ENCODE results near the gene POLR2M. TPM values are rescaled to one million over a fixed set of nuclear protein-coding genes. Genes with fewer than 3 reads are reported as not detected.

POLR2M gene
- total RNA-seq (10 to 100 TPM; 57.9 to 72.3 TPM), polyA plus RNA-seq (51.2 TPM)

DNA sequence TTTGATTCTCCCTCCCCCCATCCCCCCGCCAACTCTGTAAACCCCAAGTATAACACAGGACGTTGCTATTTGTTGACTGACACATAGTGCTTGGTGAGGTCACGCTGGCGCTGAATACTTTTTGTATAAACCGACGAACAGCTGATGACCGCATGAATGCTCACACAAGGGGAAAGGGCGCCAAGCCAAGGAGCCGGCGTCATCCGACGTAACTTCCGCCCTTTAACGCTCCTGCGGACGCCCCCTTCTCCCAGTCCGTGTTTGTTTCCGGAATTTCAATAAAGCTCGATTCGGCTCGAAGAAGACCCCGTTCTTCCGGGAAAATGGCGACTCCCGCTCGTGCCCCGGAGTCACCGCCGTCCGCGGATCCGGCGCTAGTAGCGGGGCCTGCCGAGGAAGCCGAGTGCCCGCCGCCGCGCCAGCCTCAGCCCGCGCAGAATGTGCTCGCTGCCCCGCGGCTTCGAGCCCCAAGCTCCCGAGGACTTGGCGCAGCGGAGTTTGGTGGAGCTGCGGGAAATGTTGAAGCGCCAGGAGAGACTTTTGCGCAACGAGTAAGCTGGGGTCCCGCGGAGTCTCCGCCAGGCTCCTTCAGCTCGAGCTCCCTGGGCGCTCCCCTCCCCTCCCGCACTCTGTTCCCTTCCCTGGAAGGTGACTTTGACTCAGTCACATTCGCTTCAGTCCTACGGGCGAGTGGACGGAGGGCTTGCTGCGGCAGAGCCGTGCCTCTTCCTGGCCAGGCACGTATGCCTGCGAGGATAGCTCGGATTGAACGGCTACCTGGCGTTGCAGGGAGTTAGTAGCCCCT, at the start of gene POLR2M:
Gene POLR2M (plus strand): TSS at position 310 of the 805 bp plus-strand sequence. CDS start 129 bp downstream, at position 439.
- Mint-ChIP-seq H3K27ac (peak within 1 kb of the TSS; percentile 92 to 97 (median 95)), H3K4me3 (peak within 1 kb of the TSS; percentile 83 to 95 (median 91)), H3K36me3 (peaks cover 0 to 40% (median 12%) of the 10 kb centered on the region in 3 donors), H3K9me3 (no peaks in the 10 kb centered on the region), H3K27me3 (peaks cover 2 to 4% of the 10 kb centered on the region in 2 donors), H3K4me1 (peaks cover 70 to 82% (median 73%) of the 10 kb centered on the region in 3 donors)
- ChIA-PET POLR2A (interaction anchor here (0.5 to 1.1 kb wide), 4 partner anchors 43 to 1044 kb away, joined by 3 to 8 read pairs (median 5); no protein-coding TSS in a partner anchor), CTCF (interaction anchor here (0.7 to 1.2 kb wide), 4 partner anchors 24 to 27 kb away, joined by 3 to 4 read pairs (median 4); no protein-coding TSS in a partner anchor)
- Histone ChIP-seq H3K4me3 (ENCODE audit: low read length) (peak within 1 kb of the TSS; percentile 85), H3K36me3 (ENCODE audit: insufficient read depth, low read length) (peaks cover 13% of the 10 kb centered on the region), H3K9me3 (ENCODE audit: low read length) (no peaks in the 10 kb centered on the region), H3K27ac (ENCODE audit: low read depth, low read length) (peak within 1 kb of the TSS; percentile 85), H3K27me3 (ENCODE audit: insufficient read depth, low read length, poor library complexity, severe bottlenecking) (no peaks in the 10 kb centered on the region), H3K4me1 (ENCODE audit: insufficient read depth, low read length) (peaks cover 46% of the 10 kb centered on the region)
- peak; percentile 80 to 95 (median 93) for DNase-seq

DNA sequence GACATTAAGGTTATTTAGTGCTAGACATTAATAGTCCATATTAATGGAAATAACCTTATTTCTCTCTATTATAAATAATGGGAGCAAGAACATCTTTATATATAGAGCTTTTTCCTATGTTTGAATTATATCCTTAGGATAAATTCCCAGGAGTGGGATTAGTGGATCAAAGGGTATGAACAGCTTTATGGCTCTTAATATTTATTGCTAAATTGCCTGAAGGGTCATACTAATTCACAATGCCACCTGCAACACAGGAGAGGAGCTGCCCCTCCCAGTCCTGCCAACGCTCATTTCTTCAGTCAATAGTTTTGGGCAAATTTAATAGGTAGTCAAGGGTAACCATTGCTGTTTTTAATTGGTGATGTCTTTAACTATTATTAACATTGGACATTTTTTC, 48.9 kb upstream of the POLR2M start:
- no peak overlapping the region for H3K27ac ChIP-seq (ENCODE audit: low read depth, low read length)
- Mint-ChIP-seq H3K27ac (no peak overlapping the region), H3K4me1 (no peaks in the 10 kb centered on the region), H3K27me3 (peaks cover 3 to 27% of the 10 kb centered on the region in 2 donors), H3K4me3 (no peak overlapping the region), H3K36me3 (no peaks in the 10 kb centered on the region), H3K9me3 (no peaks in the 10 kb centered on the region)
- no peak for DNase-seq
- no peaks in the 10 kb centered on the region for H3K4me1 ChIP-seq (ENCODE audit: insufficient read depth, low read length)
- CTCF ChIA-PET: no interaction called here
- POLR2A ChIA-PET: no interaction called here
- H3K36me3 ChIP-seq (ENCODE audit: insufficient read depth, low read length): no peaks in the 10 kb centered on the region
- H3K4me3 ChIP-seq (ENCODE audit: low read length): no peak overlapping the region
- H3K9me3 ChIP-seq (ENCODE audit: low read length): no peaks in the 10 kb centered on the region
- H3K27me3 ChIP-seq (ENCODE audit: insufficient read depth, low read length, poor library complexity, severe bottlenecking): no peaks in the 10 kb centered on the region

GRCh38 chr15:57662091-57662744, 44.3 kb upstream of the POLR2M start:
- no peaks in the 10 kb centered on the region for H3K36me3 ChIP-seq (ENCODE audit: insufficient read depth, low read length)
- CTCF ChIA-PET: no interaction called here
- H3K27ac ChIP-seq (ENCODE audit: low read depth, low read length): no peak overlapping the region
- Mint-ChIP-seq H3K27me3 (peaks cover 3 to 26% of the 10 kb centered on the region in 2 donors), H3K4me1 (no peaks in the 10 kb centered on the region), H3K27ac (peak overlapping the region in 1 of 8 donors; percentile 15), H3K36me3 (no peaks in the 10 kb centered on the region), H3K9me3 (no peaks in the 10 kb centered on the region), H3K4me3 (no peak overlapping the region)
- H3K27me3 ChIP-seq (ENCODE audit: insufficient read depth, low read length, poor library complexity, severe bottlenecking): no peaks in the 10 kb centered on the region
- POLR2A ChIA-PET: no interaction called here
- no peaks in the 10 kb centered on the region for H3K9me3 ChIP-seq (ENCODE audit: low read length)
- H3K4me1 ChIP-seq (ENCODE audit: insufficient read depth, low read length): no peaks in the 10 kb centered on the region
- no peak overlapping the region for H3K4me3 ChIP-seq (ENCODE audit: low read length)
- DNase-seq: no peak

DNA sequence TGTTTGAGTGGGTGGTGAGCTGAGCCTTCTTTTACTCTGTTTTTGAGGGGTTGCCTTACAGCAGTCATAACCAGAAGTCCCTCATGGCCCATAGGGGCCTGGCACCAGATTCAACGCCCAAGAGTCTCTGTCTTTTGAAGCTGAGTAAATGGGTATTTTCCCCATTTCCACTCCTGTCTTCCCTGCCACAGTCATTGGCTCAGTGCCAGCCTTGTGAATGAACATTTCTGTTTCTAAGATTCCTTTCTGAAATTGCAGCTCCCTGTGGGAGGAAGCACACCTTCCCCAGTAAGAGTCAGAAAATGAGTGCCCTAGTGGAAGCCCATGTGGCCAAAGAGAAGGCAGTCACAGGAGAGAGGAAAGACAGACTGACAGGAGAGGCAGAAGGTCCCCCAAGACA, 43.7 kb upstream of the POLR2M start:
- Mint-ChIP-seq H3K27ac (no peak overlapping the region), H3K27me3 (peaks cover 3 to 26% of the 10 kb centered on the region in 2 donors), H3K9me3 (no peaks in the 10 kb centered on the region), H3K36me3 (no peaks in the 10 kb centered on the region), H3K4me3 (no peak overlapping the region), H3K4me1 (no peaks in the 10 kb centered on the region)
- no peaks in the 10 kb centered on the region for H3K4me1 ChIP-seq (ENCODE audit: insufficient read depth, low read length)
- no peak for DNase-seq
- POLR2A ChIA-PET: no interaction called here
- no peaks in the 10 kb centered on the region for H3K9me3 ChIP-seq (ENCODE audit: low read length)
- CTCF ChIA-PET: no interaction called here
- H3K27ac ChIP-seq (ENCODE audit: low read depth, low read length): no peak overlapping the region
- no peaks in the 10 kb centered on the region for H3K27me3 ChIP-seq (ENCODE audit: insufficient read depth, low read length, poor library complexity, severe bottlenecking)
- H3K4me3 ChIP-seq (ENCODE audit: low read length): no peak overlapping the region
- no peaks in the 10 kb centered on the region for H3K36me3 ChIP-seq (ENCODE audit: insufficient read depth, low read length)

DNA sequence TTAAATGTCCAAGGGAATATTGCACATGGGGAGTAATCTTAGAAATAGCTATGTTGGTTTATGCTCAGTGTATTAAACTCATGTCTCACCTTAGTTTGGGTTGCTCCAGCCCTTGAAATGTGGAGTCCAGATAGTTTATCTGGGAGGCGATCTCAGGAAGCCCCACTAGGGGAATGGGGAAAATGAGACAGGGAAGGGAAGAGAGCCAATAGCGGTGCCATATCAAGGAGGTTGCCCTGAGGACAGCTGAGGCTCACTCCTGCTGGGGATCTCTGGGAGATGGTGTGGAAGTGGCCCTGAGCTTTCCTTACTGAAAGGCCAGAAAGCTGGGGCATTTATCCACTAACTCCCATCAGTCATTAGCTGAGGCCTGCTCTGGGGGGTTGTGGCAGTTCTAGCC, 43.3 kb upstream of the POLR2M start:
- no peaks in the 10 kb centered on the region for H3K27me3 ChIP-seq (ENCODE audit: insufficient read depth, low read length, poor library complexity, severe bottlenecking)
- no peaks in the 10 kb centered on the region for H3K9me3 ChIP-seq (ENCODE audit: low read length)
- DNase-seq: no peak
- no peaks in the 10 kb centered on the region for H3K9me3 Mint-ChIP-seq
- no peaks in the 10 kb centered on the region for H3K4me1 Mint-ChIP-seq
- ChIA-PET CTCF (no interaction called here), POLR2A (no interaction called here)
- peaks cover under 1 to 22% of the 10 kb centered on the region in 2 donors for H3K27me3 Mint-ChIP-seq
- no peak overlapping the region for H3K4me3 Mint-ChIP-seq
- H3K27ac Mint-ChIP-seq: no peak overlapping the region
- no peaks in the 10 kb centered on the region for H3K4me1 ChIP-seq (ENCODE audit: insufficient read depth, low read length)
- no peak overlapping the region for H3K4me3 ChIP-seq (ENCODE audit: low read length)
- H3K36me3 ChIP-seq (ENCODE audit: insufficient read depth, low read length): no peaks in the 10 kb centered on the region
- no peaks in the 10 kb centered on the region for H3K36me3 Mint-ChIP-seq
- H3K27ac ChIP-seq (ENCODE audit: low read depth, low read length): no peak overlapping the region

DNA sequence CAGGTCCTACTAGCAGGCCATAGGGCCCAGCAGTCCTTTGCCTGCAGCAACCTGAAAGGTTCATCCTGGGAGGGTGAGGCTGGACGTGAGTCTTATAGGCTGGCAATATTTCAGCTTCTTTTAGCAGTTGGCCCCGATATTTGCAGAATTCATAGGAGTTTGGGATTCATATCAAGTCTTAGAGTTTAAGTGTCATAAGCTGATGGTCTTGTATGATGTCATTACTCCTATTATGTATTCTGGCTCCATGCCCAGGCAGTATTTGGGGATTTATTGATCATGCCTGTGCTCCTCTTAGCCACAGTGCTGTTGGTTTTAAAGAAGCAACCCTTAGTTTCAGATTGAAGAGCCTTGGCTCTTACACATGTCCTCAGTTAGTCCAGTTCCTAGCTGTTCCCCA, 41.3 kb upstream of the POLR2M start:
- Histone ChIP-seq H3K27ac (ENCODE audit: low read depth, low read length) (no peak overlapping the region), H3K9me3 (ENCODE audit: low read length) (no peaks in the 10 kb centered on the region), H3K4me3 (ENCODE audit: low read length) (no peak overlapping the region), H3K27me3 (ENCODE audit: insufficient read depth, low read length, poor library complexity, severe bottlenecking) (no peaks in the 10 kb centered on the region), H3K4me1 (ENCODE audit: insufficient read depth, low read length) (no peaks in the 10 kb centered on the region), H3K36me3 (ENCODE audit: insufficient read depth, low read length) (no peaks in the 10 kb centered on the region)
- Mint-ChIP-seq H3K4me1 (no peaks in the 10 kb centered on the region), H3K36me3 (no peaks in the 10 kb centered on the region), H3K4me3 (no peak overlapping the region), H3K27ac (no peak overlapping the region), H3K9me3 (peaks cover 0 to under 1% (median 0%) of the 10 kb centered on the region in 5 donors), H3K27me3 (peaks cover 1 to 16% of the 10 kb centered on the region in 2 donors)
- no peak for DNase-seq
- POLR2A ChIA-PET: no interaction called here
- CTCF ChIA-PET: no interaction called here

GRCh38 chr15:57665939-57666338, 40.6 kb upstream of the POLR2M start:
- no peaks in the 10 kb centered on the region for H3K4me1 Mint-ChIP-seq
- H3K36me3 Mint-ChIP-seq: no peaks in the 10 kb centered on the region
- H3K4me3 Mint-ChIP-seq: no peak overlapping the region
- POLR2A ChIA-PET: no interaction called here
- Histone ChIP-seq H3K9me3 (ENCODE audit: low read length) (no peaks in the 10 kb centered on the region), H3K27me3 (ENCODE audit: insufficient read depth, low read length, poor library complexity, severe bottlenecking) (no peaks in the 10 kb centered on the region), H3K36me3 (ENCODE audit: insufficient read depth, low read length) (no peaks in the 10 kb centered on the region), H3K27ac (ENCODE audit: low read depth, low read length) (no peak overlapping the region), H3K4me1 (ENCODE audit: insufficient read depth, low read length) (no peaks in the 10 kb centered on the region), H3K4me3 (ENCODE audit: low read length) (no peak overlapping the region)
- peaks cover 0 to 2% (median 0%) of the 10 kb centered on the region in 5 donors for H3K9me3 Mint-ChIP-seq
- DNase-seq: no peak
- peaks cover 1 to 16% of the 10 kb centered on the region in 2 donors for H3K27me3 Mint-ChIP-seq
- CTCF ChIA-PET: no interaction called here
- no peak overlapping the region for H3K27ac Mint-ChIP-seq

DNA sequence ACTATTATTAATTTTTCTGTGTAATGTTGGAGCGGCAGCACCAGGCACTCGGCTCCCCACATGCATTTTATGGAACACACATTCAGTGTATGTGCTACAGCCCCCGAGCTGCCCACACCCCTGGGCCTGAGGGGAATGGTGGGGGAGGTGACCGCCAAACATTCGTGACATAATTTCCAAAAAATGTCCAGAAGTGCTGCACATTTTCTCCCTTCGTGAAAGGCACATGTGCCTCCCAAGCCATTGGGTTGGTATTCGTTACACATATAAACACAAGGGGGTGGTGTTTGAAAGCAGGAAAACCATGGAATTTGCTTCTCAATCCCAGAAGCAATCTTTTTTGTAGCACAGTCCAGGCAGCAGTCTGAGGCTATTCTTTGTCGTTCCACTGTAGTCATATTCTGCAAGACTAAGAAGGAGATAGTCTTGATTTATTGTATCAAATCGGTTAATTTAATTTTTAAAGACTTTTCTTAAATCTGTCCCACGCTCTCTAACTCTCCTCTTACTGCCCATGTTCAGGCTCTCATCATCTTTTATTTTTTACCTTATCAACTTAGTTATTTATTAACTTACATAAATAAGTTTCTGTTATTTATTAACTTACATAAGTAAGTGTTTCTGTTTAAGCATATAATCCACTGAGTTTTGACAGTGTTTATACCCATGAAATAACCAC, 39.2 kb upstream of the POLR2M start:
- no peaks in the 10 kb centered on the region for H3K27me3 ChIP-seq (ENCODE audit: insufficient read depth, low read length, poor library complexity, severe bottlenecking)
- no peaks in the 10 kb centered on the region for H3K9me3 ChIP-seq (ENCODE audit: low read length)
- Mint-ChIP-seq H3K4me1 (no peaks in the 10 kb centered on the region), H3K4me3 (no peak overlapping the region), H3K27ac (no peak overlapping the region), H3K27me3 (peaks cover 3 to 24% of the 10 kb centered on the region in 2 donors), H3K36me3 (peaks cover 0 to under 1% (median 0%) of the 10 kb centered on the region in 3 donors), H3K9me3 (peaks cover 0 to 2% (median 0%) of the 10 kb centered on the region in 5 donors)
- H3K27ac ChIP-seq (ENCODE audit: low read depth, low read length): no peak overlapping the region
- H3K36me3 ChIP-seq (ENCODE audit: insufficient read depth, low read length): no peaks in the 10 kb centered on the region
- no peaks in the 10 kb centered on the region for H3K4me1 ChIP-seq (ENCODE audit: insufficient read depth, low read length)
- H3K4me3 ChIP-seq (ENCODE audit: low read length): no peak overlapping the region
- peak in 1 of 5 donors; percentile 9 for DNase-seq
- ChIA-PET CTCF (no interaction called here), POLR2A (no interaction called here)

Data from CD8-positive, alpha-beta memory T cell (primary cell).